GM21526 (cell line): ENCODE results near the gene REV1.
"Not testable (repeated sequence)": the region's sequence is repeated elsewhere in the genome, so short reads cannot be mapped to it uniquely, and the experiment has no call there.

Experiments
- ATAC-seq: cut with Tn5 transposase; IDR thresholded peaks from one replicate; pipeline ENCODE4 v1.9.1; 2021; ENCODE audit warnings: moderate library complexity; ENCODE audit not compliant: unreplicated experiment, low FRiP score

Gene REV1

DNA sequence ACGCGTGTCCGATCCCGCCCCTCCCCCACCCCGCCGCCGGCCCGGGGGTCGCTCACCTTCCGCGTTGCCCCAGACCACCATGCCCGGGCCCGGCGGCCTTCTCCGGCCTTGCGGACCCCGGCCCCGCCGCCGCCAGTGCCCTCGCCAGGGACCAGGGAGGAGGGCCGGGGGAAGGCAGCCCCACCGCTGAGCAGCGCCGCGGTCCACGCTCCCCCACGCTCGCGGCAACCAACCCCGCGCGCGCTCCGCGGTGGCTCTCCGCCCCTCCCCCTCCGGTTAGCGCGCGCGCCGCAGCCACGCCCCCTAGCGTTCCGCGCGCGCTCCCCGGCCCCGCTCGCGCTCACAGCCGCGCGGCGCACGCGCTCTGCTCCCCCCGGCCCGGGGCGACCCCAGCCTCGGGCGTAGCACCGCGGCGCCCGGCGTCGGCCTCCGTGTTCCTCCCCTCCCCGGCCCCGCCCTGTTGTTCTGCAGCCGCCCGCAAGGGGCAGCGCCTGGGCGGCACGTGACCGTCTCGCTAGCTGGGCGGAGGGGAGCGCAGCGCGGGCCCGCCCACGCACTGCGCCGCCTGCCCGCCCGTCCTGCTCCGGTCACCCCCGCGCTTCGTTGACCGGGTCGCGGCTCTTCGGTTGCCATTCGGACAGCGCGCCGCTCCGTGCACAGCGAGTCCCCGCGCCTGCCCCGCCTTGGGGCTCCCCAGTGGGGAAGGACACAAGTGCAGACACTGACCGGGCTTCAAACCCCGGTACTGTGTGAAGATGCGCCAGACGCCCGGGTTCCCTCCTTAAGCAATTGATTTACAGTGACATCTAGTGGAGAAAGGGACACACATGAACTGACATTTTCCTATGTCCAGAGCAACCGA is at the start of gene REV1:
Gene REV1, minus strand, starts transcription at position 257 of the 862 bp plus-strand sequence. CDS start 25,042 bp downstream, outside the sequence.
- ATAC-seq: peak; percentile 76

GRCh38 chr2:99537910-99538485 is 48.2 kb upstream of the REV1 start:
- no peak for ATAC-seq

DNA sequence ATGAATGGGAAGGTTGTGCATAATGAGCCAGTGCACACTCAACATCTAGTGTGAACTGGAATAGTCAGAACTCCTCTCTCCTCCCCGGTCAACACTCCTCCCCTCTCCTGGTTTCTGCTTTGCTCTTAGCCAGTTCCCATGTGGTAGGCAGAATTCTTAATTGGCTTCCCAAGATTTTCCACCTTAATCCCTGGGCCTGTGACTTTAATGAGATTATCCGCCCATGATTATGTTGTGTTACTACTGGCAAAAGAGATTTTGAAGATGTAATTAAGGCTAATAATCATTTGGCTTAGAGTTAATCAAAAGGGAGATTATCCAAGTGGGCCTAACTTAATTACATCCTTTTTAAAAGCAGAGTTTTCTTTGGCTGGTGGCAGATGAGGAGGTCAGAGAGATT is 34.2 kb upstream of the REV1 start:
- no peak for ATAC-seq

DNA sequence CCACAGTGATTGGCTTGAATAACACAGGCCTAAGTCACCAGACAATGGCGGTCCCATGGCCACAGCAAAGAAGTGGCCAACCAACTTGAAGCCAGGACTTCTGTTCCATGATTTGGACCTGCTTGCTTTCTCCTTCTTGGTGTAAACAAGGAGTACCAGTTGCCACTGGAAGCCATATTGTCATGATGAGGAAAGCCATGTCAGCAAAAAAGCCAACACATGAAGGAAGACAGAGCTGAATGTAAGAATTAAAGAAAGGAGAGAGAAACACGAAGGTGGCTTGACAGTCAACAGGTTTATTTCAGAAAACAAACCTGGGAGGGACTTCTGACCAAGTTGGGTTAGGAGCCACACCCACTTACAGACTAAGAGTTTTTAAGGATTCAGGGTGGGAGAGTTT is 32.3 kb upstream of the REV1 start:
- ATAC-seq: no peak

DNA sequence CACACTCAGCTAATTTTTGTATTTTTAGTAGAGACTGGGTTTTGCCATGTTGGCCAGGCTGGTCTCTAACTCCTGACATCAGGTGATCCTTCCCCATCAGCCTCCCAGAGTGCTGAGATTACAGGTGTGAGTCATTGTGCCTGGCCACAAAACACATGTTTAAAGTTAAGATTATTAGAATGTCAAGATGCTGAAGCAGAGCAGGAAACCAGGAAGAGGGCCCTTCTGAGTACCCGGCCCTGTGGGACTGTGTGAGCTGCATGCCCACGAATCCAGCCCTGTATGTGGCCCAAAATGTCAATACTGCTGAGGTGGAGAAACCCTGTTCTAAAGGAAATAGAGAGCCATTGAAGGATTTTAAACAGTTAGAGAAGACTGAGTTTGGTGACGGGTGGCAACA is 31.0 kb upstream of the REV1 start:
- no peak for ATAC-seq

GRCh38 chr2:99520195-99520594 is 30.4 kb upstream of the REV1 start:
- no peak for ATAC-seq

GRCh38 chr2:99514357-99514756 is 24.5 kb upstream of the REV1 start:
- no peak for ATAC-seq

DNA sequence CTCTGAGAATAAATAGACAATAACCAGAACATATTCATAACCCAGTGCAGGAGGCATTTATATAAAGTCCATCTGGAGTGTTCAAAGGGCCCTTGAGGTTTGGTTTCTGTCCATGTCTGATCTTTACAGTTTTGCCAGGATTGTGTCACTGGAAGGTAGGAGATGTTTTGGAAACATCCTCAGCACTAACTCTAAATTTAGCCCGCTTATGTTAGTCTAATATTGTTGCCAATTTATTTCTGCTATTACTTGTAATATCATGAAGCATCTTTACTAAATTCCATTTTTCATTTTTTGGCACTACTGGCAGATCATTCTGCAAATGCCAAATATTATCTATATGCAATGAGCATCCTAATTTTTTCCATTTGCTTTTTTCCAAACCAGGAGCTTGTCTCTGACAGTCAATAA is 22.4 kb upstream of the REV1 start:
- ATAC-seq: no peak

DNA sequence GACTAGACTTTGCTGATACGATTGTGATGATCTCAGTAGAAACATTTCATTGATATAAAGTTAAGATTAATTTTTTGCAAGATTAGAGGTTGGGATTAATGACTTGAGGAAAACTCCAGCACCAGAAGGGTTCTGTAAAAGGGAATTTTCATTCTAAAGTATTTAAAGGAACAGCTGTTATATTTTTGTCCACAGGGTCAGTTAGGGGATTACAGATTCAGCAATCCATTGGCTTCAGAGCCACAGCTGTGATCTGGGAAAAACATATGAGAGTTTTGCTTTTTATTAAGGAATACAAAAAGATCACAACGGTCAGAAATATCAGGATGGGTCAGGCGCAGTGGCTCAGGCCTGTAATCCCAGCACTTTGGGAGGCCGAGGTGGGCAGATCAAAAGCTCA is 19.6 kb upstream of the REV1 start:
- no peak for ATAC-seq

- no peak for ATAC-seq
Observed at GRCh38 chr2:99507937-99508818, 18.4 kb upstream of the REV1 start.

DNA sequence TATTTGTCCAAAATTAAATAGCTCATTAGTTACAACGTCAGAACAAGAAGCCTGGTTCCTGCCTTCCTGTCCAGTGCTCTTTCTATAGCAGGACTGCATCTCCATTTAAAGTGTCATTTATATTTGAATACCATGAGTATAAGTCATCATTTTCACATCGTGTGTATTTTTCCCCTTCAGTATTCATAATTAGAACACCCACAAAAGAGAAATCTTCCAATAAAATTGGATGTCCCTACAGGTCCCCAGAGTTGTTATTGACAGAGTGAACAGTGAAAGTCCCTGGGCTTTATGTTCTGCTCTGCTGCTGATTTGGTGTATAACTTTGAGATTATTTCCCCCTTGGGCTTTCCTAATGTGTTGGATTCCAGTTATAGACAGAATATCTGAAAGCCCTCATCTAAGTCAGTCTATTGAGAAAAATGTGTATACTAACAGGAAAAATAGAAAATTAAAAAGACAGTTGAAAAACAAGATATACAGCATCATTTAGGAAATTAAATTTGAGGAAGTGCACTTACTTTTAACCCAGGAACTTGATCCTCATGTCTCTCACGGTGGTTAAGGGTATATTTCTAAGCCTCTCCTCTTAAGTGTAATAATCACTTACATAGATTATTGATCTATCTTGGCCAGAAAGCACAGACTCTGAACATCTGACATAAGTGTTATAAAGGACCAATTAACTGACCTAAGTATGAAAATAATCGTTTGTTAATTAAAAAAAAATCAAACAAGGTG is 15.2 kb upstream of the REV1 start:
- no peak for ATAC-seq

GRCh38 chr2:99503662-99504416 is 14.0 kb upstream of the REV1 start:
- ATAC-seq: not testable (repeated sequence)

DNA sequence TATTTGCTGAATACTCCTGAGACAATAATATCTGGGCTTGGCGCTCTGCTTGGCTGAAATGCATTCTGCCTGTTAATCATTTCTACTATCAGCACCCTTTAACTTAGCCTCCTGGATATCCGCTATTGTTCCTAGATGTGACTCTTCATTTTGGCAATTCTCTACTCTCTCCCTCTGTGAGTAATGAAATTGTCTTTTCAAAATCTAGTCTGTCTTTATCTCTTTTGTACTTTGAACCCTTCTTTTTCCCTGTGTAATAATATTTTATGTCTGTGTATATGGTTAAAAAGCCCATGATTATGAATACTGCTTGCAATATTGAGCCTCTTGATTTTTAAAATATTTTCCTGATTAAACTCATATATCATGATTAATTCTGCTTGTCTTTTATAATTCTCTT is 6.2 kb upstream of the REV1 start:
- no peak for ATAC-seq

GRCh38 chr2:99495115-99495860 is 5.5 kb upstream of the REV1 start:
- ATAC-seq: no peak

- no peak for ATAC-seq
Observed at GRCh38 chr2:99492721-99493120, 2.9 kb upstream of the REV1 start.

DNA sequence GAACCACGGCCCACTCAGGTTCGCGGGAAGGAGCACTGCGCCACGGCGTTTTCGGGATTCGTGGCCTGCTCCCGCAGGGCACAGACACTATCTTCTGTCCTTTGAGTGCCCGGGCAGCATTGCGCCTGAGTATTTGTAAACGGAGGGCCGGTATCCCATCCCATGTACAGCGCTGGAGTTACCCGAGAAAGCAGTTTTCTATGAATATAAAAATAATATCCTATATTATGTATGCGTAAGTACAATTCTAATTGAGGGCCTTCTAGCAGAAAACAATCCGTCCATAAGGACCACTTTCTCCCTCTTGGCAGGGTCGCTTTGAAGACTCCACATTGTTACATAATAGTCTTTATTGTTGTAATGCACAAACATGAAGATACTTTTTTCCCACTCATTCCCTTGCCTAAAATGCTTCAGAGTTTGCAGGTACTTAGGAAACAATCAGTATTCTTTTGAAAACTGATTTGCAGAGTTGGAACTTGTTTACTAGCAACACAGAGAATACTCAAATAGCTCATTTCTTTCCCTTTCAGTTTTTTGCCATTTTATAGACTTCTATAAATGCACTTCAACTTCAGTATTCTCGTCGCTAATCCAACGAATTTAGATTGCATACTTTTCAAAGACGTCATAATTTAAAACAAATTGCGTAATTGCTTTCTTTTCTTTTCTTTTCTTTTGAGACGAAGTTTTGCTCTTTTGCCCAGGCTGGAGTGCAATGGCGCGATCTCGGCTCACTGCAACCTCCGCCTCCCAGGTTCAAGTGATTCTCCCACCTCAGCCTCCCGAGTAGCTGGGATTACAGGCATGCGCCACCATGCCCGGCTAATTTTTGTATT is 1.0 kb upstream of the REV1 start:
- no peak for ATAC-seq

- peak; percentile 31 for ATAC-seq
Observed at GRCh38 chr2:99489063-99489760, 605 bp downstream of the REV1 start.
